Bone marrow (tissue), 2 donors: Measurements from ENCODE around the gene ATG4B.
"Not testable (repeated sequence)": the region's sequence is repeated elsewhere in the genome, so short reads cannot be mapped to it uniquely, and the experiment has no call there.

ENCODE experiments used
- DNase-seq, 2 donors: peaks; one replicate each; lab custom pipeline; 2025; lab: John Stamatoyannopoulos, UW

Gene ATG4B

GRCh38 chr2:241637018-241637794, at the start of gene ATG4B, which contains the start of gene THAP4:
ATG4B (plus strand) TSS chr2:241637693; CDS start chr2:241637715, 22 bp downstream.
THAP4 (minus strand) TSS chr2:241637158; CDS start chr2:241637017, 141 bp downstream.
- DNase-seq, result peak; percentile 33 to 77

GRCh38 chr2:241589863-241590262, 47.6 kb upstream of the ATG4B start:
- DNase-seq, result not testable (repeated sequence)

GRCh38 chr2:241590496-241591455, 46.7 kb upstream of the ATG4B start:
- DNase-seq, result not testable (repeated sequence)

- DNase-seq, result no peak
Measured at GRCh38 chr2:241592126-241592845, 45.2 kb upstream of the ATG4B start.

- no peak for DNase-seq
Measured at GRCh38 chr2:241593271-241593670, 44.2 kb upstream of the ATG4B start.

GRCh38 chr2:241595600-241596140, 41.8 kb upstream of the ATG4B start:
- DNase-seq, result no peak

GRCh38 chr2:241597561-241597960, 39.9 kb upstream of the ATG4B start:
- no peak for DNase-seq

- DNase-seq, result no peak
Measured at GRCh38 chr2:241598061-241598460, 39.4 kb upstream of the ATG4B start.

GRCh38 chr2:241598487-241598886, 39.0 kb upstream of the ATG4B start:
- DNase-seq, result no peak

GRCh38 chr2:241599615-241600014, 37.9 kb upstream of the ATG4B start:
- no peak for DNase-seq

- DNase-seq, result no peak
Measured at GRCh38 chr2:241601841-241602240, 35.7 kb upstream of the ATG4B start.

GRCh38 chr2:241602720-241603119, 34.8 kb upstream of the ATG4B start:
- no peak for DNase-seq

GRCh38 chr2:241603686-241604085, 33.8 kb upstream of the ATG4B start:
- DNase-seq, result no peak

- DNase-seq, result no peak
Measured at GRCh38 chr2:241606186-241606585, 31.3 kb upstream of the ATG4B start.

GRCh38 chr2:241607162-241607885, 30.2 kb upstream of the ATG4B start:
- no peak for DNase-seq

- no peak for DNase-seq
Measured at GRCh38 chr2:241608881-241609280, 28.6 kb upstream of the ATG4B start.

GRCh38 chr2:241609859-241610793, 27.4 kb upstream of the ATG4B start:
- DNase-seq, result peak; percentile 30 to 89

- DNase-seq, result no peak
Measured at GRCh38 chr2:241611062-241611461, 26.4 kb upstream of the ATG4B start.

GRCh38 chr2:241612156-241613016, 25.1 kb upstream of the ATG4B start:
- no peak for DNase-seq
